GM19455 (cell line): Measurements from ENCODE around the gene RASA3.
A peak's percentile ranks its signal among the peaks of the same experiment; 100 is the strongest.
"Not testable (repeated sequence)": the region's sequence is repeated elsewhere in the genome, so short reads cannot be mapped to it uniquely, and the experiment has no call there.

ENCODE experiments used
- ATAC-seq: cut with Tn5 transposase; IDR thresholded peaks from one replicate; pipeline ENCODE4 v1.9.1; 2021; ENCODE audit not compliant: unreplicated experiment

Gene RASA3

DNA sequence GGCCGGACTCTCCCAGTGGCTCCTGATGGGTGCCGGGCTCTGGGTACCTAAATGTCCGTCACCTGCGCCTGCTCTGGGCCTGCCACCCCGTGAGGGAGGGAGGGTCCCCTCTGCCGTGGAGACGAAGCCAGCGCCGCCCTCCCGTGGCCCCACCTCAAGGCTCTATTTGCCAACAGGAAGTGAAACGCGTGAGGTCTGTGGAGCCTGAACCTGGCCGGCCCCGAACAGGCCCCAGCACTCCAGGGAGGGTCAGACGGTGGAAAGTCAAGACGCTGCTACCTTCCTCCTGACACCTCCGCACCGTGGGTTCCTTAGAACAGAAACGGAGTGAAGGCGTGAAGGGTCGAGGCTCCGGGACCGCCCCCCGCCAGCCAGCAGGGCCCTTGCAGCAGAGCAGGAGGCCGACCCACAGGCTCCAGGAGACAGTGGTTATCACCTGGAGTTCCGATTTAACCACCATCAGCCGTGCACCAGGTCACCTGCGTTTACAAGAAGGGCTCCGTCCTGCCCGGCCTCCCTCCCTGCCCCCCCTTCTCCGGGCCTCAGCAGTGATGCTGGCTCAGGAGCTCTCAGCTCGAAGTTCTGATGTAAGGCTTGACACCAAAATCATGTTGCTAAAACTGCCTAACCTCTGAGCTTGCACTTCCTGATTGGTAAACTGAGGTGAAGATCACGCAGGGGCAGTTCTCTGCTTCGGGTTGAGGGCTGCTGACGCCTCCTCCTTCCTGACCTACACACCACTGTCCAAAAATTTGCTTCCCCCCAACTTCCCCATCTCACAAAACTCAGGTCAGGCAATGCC is 107.6 kb downstream of the RASA3 start:
- peak; percentile 66 for ATAC-seq

DNA sequence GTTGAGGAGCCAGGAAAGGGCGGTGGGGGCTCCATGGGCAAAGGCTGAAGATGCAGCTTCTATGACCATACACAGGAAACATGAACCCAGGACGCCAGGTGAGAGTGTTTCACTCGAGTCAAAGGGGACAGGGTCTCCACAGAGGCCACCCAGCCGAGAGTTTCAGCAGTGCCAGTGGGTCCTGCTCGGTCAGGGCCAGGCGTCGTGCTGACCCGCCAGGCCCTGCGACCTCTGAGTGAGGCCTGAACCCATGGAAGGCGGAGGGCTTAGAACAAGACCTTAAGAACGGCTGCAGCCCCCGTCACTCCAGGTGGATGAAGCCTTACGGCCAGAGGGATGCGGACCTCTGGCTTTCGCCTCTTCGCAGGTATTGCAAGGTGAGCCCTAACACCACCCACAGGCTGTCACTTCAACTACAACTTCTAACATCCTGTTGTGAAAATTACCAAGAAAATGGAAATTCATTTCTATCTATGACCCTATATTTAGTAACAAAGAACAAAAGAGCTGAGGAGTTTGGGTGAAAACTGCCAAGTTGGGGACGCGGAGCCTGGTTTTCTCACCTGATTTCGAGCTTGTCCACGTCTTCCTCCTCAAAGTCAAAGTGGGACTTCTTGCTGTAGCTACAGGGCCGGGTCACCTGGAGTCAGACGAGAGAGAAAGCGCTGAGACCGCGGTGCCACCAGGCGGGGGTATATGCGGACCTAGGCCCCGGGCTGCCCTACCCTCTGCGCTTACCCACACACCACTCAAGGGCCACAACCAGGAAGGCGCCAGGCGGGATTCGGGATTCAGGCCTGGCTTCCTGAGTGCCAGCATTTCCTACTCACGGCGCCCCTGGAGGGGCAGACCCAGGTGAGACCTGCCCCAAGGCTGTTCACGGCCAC is 108.5 kb downstream of the RASA3 start:
- ATAC-seq: no peak

- ATAC-seq: no peak
These were observed 109.5 kb downstream of the RASA3 start for GRCh38 chr13:114022876-114023275.

- ATAC-seq: no peak
These were observed 110.1 kb downstream of the RASA3 start for GRCh38 chr13:114022309-114022669.

- ATAC-seq: no peak
These were observed 110.7 kb downstream of the RASA3 start for GRCh38 chr13:114021464-114022308.

DNA sequence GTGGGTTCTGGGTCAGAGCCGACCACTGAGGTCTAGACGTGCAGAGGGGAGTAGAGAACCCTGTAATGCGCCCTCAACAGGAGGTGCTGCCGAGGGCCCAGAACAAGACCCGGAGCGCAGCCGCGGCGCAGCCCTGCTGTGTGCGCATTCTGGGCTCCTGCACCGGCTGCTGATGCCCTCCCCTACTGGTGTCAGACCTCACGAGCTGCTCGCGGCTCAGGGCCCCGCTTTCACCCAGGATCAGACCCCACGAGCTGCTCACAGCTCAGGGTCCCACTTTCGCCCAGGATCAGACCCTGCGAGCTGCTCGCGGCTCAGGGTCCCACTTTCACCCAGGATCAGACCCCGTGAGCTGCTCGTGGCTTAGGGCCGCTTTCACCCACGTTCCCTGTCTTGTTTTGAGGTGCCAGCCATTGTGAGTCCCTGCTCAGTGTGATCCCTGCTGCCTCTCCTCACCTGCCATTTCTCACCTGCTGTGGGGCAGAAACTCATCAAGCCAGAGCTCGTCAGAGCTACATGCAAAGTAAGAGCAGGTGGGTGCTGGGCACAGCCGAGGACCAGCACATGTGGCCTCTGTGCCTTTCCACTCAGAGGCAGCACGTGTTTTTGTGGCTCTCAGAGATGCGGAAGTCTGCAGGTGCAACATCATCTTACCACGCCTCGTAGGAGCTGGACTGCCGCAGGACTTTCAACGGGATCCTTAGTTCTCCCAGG is 111.5 kb downstream of the RASA3 start:
- no peak for ATAC-seq

DNA sequence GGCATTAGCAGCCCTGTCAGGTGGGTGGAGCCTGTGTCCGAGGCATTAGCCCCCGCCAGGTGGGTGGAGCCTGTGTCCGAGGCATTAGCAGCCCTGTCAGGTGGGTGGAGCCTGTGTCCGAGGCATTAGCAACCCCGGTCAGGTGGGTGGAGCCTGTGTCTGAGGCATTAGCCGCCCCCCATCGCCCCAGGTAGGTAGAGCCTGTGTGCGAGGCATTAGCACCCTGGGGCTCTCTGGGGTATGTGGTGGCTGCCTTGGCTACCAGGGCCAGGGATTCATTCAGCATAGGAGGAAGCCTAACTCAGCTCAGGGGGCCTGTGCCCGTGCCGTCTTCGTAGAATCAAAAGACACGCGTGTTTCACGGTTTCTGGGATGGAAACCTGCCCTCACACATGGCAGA is 112.3 kb downstream of the RASA3 start:
- not testable (repeated sequence) for ATAC-seq

- no peak for ATAC-seq
These were observed 113.1 kb downstream of the RASA3 start for GRCh38 chr13:114019367-114019766.

DNA sequence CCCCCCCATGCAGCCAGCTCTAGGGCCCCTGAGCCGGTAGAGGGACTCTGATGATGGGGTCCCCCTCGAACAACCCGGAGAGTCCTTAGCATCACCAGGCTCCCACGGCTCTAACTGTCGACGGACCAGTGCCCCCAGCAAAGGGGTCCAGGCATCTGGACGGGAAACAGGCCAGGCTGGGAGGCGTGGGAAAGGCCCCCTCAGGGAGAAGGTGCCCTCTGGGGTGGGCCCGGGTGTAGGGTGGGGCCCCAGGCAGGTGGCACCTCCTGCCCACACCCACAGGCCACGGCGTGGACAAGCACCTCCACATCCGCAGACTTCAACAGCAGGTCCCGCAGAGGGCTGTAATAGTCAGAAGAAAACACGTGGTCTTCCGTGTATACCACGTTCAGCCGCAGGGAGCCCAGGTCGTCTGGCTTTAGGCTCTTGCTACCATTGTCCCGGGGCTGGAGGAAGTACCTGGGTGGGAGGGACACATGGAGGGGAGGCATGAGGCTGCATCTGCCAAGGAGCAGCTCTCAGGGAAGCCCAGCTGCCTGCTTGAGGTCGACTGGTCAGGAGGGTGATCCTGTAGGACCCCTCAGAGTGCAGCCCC is 113.9 kb downstream of the RASA3 start:
- no peak for ATAC-seq

DNA sequence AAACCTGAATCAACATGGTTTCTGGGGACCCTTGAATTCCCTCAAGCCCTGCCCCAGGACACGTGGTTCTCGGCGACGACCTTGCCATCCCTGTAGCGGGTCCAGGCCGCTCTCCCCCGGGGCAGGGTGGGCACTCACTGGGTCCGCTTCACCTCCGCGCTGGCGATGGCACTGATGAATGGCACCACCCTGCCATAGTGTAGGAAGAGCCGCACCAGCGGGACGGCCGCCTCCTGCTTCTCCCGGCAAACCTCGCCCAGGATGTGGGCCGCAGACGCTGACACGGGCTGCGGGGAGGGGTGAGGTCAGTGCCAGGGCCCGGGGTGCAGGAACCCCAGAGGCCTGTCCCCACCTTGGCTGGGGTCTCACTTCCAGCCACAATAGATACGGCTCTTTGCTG is 114.5 kb downstream of the RASA3 start:
- ATAC-seq: no peak

DNA sequence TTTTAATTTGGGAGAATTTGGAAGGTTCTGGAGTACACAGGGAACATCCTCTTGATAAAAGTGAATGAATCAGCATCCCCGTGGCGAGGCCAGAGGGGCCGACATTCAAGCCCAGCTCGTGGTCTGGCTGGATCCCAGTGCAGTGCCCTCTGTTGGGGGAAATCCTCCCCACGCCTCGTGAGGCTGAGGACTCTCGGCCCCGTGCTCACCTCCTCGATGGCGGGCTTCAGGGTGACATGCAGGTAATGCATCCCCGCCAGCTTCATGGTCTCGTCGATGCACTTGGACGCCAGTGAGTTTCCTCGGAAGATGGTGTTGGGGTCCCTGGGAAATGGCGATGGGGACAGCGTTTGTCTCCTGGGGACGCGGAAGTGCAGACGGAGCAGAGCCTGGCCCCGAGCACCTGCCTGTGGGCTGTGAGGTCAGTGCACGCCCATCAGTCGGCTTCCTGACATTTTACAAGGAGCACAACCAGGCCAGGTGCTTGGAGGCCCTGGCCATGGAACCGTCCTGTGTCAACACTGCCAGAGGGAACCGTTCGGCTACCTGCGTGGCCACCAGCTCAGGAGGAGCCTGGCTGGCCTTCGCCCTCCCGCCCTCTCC is 115.3 kb downstream of the RASA3 start:
- ATAC-seq: no peak

DNA sequence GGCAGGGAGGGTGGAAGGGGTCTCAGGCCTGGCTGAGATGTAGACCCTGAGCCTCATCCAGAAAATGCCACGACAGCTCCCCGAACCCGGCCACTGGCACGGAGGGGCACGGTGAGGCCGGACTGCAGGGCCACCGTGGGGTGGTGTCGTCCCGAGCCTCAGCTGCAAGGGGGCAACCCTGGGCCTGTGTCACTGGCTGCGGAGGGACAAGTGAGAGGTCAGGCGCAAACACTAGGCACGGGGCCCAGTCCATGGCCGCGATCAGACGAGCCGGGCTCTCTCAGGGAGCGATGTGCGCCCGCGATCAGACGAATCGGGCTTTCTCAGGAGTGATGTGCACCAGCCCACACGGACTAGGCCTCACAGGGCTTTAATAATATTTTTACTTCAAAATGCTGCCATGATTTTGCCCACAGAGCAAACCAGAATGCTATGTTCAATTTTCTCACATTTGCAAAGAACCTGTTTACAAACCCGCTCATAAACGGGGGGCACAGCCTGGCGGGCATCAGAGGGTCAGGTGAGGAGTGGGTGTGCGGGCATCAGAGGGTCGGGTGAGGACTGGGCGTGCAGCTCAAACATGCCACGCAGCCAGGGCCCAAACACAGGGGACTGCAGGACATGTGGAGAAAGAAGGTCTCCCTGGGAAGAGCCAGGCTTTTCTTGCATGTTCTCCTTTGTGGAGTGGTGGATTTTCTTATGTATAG is 115.9 kb downstream of the RASA3 start:
- no peak for ATAC-seq

DNA sequence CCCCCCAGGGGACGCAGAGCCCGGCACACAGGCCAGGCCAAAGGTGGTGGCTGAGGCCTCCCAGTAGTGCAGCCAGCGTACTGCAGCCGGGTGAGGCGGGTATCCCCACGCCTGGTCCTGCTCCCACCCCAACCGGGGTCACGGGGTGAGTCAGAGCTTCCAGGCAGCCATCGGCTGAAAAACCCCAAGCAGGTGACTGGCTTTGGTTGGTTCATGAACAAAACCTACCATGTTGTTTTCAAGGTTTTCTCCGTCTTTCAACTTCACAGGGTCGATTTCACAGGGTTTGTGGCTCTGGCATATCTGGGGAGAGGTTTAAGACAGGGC is 116.5 kb downstream of the RASA3 start:
- no peak for ATAC-seq

- no peak for ATAC-seq
These were observed 117.1 kb downstream of the RASA3 start for GRCh38 chr13:114015111-114015968.

- no peak for ATAC-seq
These were observed 118.3 kb downstream of the RASA3 start for GRCh38 chr13:114013952-114014629.

- ATAC-seq: no peak
These were observed 119.1 kb downstream of the RASA3 start for GRCh38 chr13:114013336-114013735.

- no peak for ATAC-seq
These were observed 119.5 kb downstream of the RASA3 start for GRCh38 chr13:114012921-114013320.

- ATAC-seq: no peak
These were observed 120.3 kb downstream of the RASA3 start for GRCh38 chr13:114012141-114012540.
